ENCODE data around the gene CALU.

CALU gene

GRCh38 chr7:128759242-128759641 is 20.1 kb downstream of the CALU start:
- TF ChIP-seq CTCF (IDR thresholded peaks at IDR 0.05; ENCODE audit: borderline replicate concordance, insufficient read depth, low read depth, low read length) = no peak
- H3K4me3 ChIP-seq (ENCODE audit: low read depth, low read length) = no peak overlapping the region

DNA sequence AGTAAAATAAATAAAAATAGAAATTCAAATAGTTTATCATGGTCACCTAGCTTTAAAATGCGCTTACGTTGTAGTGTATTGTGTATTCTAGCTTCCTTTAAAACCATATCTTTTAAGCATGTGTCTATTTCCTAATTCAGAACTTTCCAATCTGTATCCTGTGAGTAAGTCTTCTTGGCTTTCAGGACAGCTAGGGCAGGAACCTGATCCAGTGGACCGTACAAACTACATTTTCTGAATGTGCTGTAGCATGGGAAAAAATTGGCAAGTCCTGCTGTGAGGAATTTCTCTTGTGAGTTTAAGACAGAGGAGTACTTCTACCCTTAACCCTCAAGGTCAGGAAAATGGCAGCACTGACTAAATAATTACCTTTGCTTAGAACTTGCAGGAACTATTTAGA is 24.4 kb downstream of the CALU start:
- no peak overlapping the region for H3K4me3 ChIP-seq (ENCODE audit: low read depth, low read length)
- no peak for TF ChIP-seq CTCF (IDR thresholded peaks at IDR 0.05; ENCODE audit: borderline replicate concordance, insufficient read depth, low read depth, low read length)

GRCh38 chr7:128767475-128768110 is 28.4 kb downstream of the CALU start:
- no peak for TF ChIP-seq CTCF (IDR thresholded peaks at IDR 0.05; ENCODE audit: borderline replicate concordance, insufficient read depth, low read depth, low read length)
- no peak overlapping the region for H3K4me3 ChIP-seq (ENCODE audit: low read depth, low read length)

DNA sequence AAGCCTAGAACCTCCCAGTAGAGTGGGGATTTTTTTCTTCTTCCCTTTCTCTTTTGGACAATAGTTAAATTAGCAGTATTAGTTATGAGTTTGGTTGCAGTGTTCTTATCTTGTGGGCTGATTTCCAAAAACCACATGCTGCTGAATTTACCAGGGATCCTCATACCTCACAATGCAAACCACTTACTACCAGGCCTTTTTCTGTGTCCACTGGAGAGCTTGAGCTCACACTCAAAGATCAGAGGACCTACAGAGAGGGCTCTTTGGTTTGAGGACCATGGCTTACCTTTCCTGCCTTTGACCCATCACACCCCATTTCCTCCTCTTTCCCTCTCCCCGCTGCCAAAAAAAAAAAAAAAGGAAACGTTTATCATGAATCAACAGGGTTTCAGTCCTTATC is 31.1 kb downstream of the CALU start:
- H3K4me3 ChIP-seq (ENCODE audit: low read depth, low read length) = no peak overlapping the region
- TF ChIP-seq CTCF (IDR thresholded peaks at IDR 0.05; ENCODE audit: borderline replicate concordance, insufficient read depth, low read depth, low read length) = no peak

GRCh38 chr7:128773604-128774003 is 34.4 kb downstream of the CALU start:
- no peak overlapping the region for H3K4me3 ChIP-seq (ENCODE audit: low read depth, low read length)
- TF ChIP-seq CTCF (IDR thresholded peaks at IDR 0.05; ENCODE audit: borderline replicate concordance, insufficient read depth, low read depth, low read length) = no peak

DNA sequence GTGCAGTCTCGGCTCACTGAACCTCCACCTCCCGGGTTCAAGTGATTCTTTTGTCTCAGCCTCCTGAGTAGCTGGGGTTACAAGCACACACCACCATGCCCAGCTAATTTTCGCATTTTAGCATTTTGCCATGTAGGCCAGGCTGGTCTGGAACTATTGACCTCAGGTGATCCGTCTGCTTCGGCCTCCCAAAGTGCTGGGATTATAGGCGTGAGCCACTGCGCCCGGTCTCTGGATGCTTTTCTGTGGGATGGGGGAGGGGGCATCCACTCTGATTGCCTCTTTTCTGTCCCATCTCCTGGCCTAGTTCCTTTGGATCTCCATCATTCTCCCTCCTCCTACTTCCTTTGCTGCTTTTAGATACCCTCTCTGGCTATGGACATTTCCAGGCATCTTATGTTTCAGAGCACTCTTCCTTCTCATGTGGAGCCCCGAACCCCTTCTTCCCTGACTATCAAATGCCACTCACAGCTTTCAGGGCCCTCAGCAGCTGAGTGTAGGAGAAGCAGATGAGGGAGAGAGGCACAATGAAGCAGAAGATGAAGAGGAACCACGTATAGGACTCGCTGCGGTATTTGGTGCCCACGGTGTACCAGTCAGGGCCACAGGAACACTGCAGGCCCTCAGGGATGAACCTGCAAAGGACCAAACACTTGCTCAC is 35.0 kb downstream of the CALU start:
- TF ChIP-seq CTCF (IDR thresholded peaks at IDR 0.05; ENCODE audit: borderline replicate concordance, insufficient read depth, low read depth, low read length) = no peak
- no peak overlapping the region for H3K4me3 ChIP-seq (ENCODE audit: low read depth, low read length)

DNA sequence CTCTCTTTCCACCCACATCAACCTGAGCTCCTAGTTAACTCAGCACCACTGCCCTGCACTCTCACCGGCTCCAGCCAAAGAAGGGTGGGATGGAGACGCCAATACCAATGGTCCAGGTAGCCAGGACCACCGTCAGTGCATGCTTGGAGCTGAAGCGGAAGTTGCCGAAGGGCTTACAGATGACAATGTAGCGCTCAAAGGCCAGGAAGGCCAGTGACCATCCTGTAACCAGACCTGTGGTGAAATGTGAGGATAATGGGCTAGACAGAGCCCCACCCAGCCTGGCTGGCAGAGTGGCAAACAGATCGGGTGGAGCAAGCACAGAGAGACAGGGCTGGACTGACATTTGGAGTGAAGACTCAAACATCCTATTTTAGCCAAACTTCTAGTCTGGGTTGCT is 35.8 kb downstream of the CALU start:
- no peak overlapping the region for H3K4me3 ChIP-seq (ENCODE audit: low read depth, low read length)
- no peak for TF ChIP-seq CTCF (IDR thresholded peaks at IDR 0.05; ENCODE audit: borderline replicate concordance, insufficient read depth, low read depth, low read length)
